ENCODE measurements around the gene CEP295NL.

GRCh38 chr17:78899361-78900260 lies 3.4 kb downstream of the CEP295NL start:
- no peak for TF ChIP-seq PKNOX1 (IDR thresholded peaks at IDR 0.05)
- TF ChIP-seq ZNF384 (IDR thresholded peaks at IDR 0.05), result no peak
